M059J (cell line): ENCODE measurements around the gene DNAJA3. TPM values are rescaled to one million over a fixed set of nuclear protein-coding genes. Genes with fewer than 3 reads are reported as not detected.
A peak's percentile ranks its signal among the peaks of the same experiment; 100 is the strongest.

ENCODE experiments used
- DNase-seq: peaks from one replicate; pipeline ENCODE4 v3.0.0-alpha.2; 2012; ENCODE audit warnings: low read depth
- total RNA-seq: library from RNA; depleted of rRNA; stranded (reverse); fragments of >200 nt; shearing (Covaris generic); gene quantifications from 2 replicates; pipeline ENCODE4 v1.2.3, GENCODE V29; 2014; rRNA removed

Gene DNAJA3
- total RNA-seq: 68.2 and 69.0 TPM in 2 replicates

- peak; percentile 94 for DNase-seq
Measured at GRCh38 chr16:4425378-4426020, at the start of gene DNAJA3. Gene DNAJA3, plus strand, starts transcription at chr16:4425868. Its CDS starts 14 bp downstream, at chr16:4425882.

GRCh38 chr16:4376126-4376892 is 49.4 kb upstream of the DNAJA3 start:
- peak; percentile 85 for DNase-seq

GRCh38 chr16:4376893-4377572 is 48.6 kb upstream of the DNAJA3 start:
- DNase-seq: no peak

- no peak for DNase-seq
Measured at GRCh38 chr16:4377573-4378154, 48.0 kb upstream of the DNAJA3 start.

GRCh38 chr16:4378161-4378666 is 47.5 kb upstream of the DNAJA3 start:
- DNase-seq: no peak

GRCh38 chr16:4378999-4379690 is 46.5 kb upstream of the DNAJA3 start:
- DNase-seq: no peak

GRCh38 chr16:4380119-4381063 is 45.3 kb upstream of the DNAJA3 start:
- no peak for DNase-seq

GRCh38 chr16:4381072-4381934 is 44.4 kb upstream of the DNAJA3 start:
- no peak for DNase-seq

GRCh38 chr16:4381935-4382794 is 43.5 kb upstream of the DNAJA3 start:
- no peak for DNase-seq

- no peak for DNase-seq
Measured at GRCh38 chr16:4382795-4383357, 42.8 kb upstream of the DNAJA3 start.

- no peak for DNase-seq
Measured at GRCh38 chr16:4383591-4384444, 41.9 kb upstream of the DNAJA3 start.

GRCh38 chr16:4384509-4384942 is 41.1 kb upstream of the DNAJA3 start:
- DNase-seq: peak; percentile 42

GRCh38 chr16:4385066-4385788 is 40.4 kb upstream of the DNAJA3 start:
- peak; percentile 34 for DNase-seq

GRCh38 chr16:4385789-4386450 is 39.7 kb upstream of the DNAJA3 start:
- DNase-seq: no peak

GRCh38 chr16:4386451-4386805 is 39.2 kb upstream of the DNAJA3 start:
- peak; percentile 40 for DNase-seq
